Ovary (tissue), 10 donors: Measurements from ENCODE around the gene RYR3. TPM values are rescaled to one million over a fixed set of nuclear protein-coding genes. Genes with fewer than 3 reads are reported as not detected.
A peak's percentile ranks its signal among the peaks of the same experiment; 100 is the strongest.

Experiments
- DNase-seq, 5 donors: peaks; one replicate each; pipeline ENCODE4 v3.0.0-alpha.2; 2019 to 2020
- H3K27ac ChIP-seq, 2 donors: fragments of 200-600 bp; one replicate each; pipeline versions ENCODE4 v1.5.1 to v1.8.0; 2019 to 2022
- H3K27me3 ChIP-seq: fragments of 200-600 bp; one replicate; pipeline ENCODE4 v1.8.0; 2022
- H3K36me3 ChIP-seq: fragments of 200-600 bp; sonication (generic); one replicate; pipeline ENCODE4 v1.5.1; 2019
- H3K4me1 ChIP-seq: one replicate; pipeline ENCODE4 v1.8.1; 2013; ENCODE audit warnings: mild to moderate bottlenecking, moderate library complexity; ENCODE audit not compliant: insufficient read depth
- H3K4me3 ChIP-seq: fragments of 200-600 bp; sonication (generic); one replicate; pipeline ENCODE4 v1.5.1; 2017
- H3K9me3 ChIP-seq, 2 donors: fragments of 200-600 bp in 1 of 2; sonication (generic) in 1 of 2; one replicate each; pipeline versions ENCODE4 v1.5.1 to v1.8.1; 2013 to 2019; ENCODE audit warnings: mild to moderate bottlenecking in 1 of 2, moderate library complexity in 1 of 2
- EP300 ChIP-seq: sonication (generic); formaldehyde crosslinking; IDR thresholded peaks from one replicate; pipeline ENCODE4 v1.6.1; 2017; ENCODE audit warnings: antibody characterized with exemption
- POLR2A ChIP-seq: fragments of 450-650 bp; IDR thresholded peaks from one replicate; pipeline ENCODE4 v1.6.1; 2017; ENCODE audit warnings: antibody characterized with exemption, mild to moderate bottlenecking, moderate library complexity
- WGBS, 3 donors: extraction: QIAGEN DNeasy Blood & Tissue Kit in 1 of 3; methylation state at CpG; one replicate each; pipeline versions ENCODE4 v1.1.5 to v1.1.7; 2013 to 2017; 5-methylcytosine and 5-hydroxymethylcytosine counted together
- intact Hi-C, 4 donors: fragments of 100-400 bp; cut with DNase I; formaldehyde crosslinking; loops; one replicate each; pipeline versions ENCODE4 v1.11.0 to v1.15.1; 2022 to 2023
- long read RNA-seq, 3 donors: library from polyadenylated mRNA in 2 of 3; unstranded in 2 of 3; transcript quantifications; one replicate each; pipeline ENCODE4 v2.0.0 and lab custom pipeline, GENCODE V29; 2021 to 2026
- polyA plus RNA-seq, 2 donors: library from polyadenylated mRNA; stranded (reverse); fragments of 200-250 nt in 1 of 2; fragments of 350-450 nt in 1 of 2; fragmentation: Illumina TruSeq in 1 of 2; extraction: RNeasy Lipid Tissue Mini Kit (QIAGEN cat#74804) in 1 of 2; gene quantifications; one replicate each; pipeline ENCODE4 v1.2.3, GENCODE V29; 2013 to 2014
- total RNA-seq, 7 donors: library from RNA; depleted of rRNA in 2 of 7; stranded (reverse); fragments of >200 nt in 2 of 7; fragmentation: NEBNext Ultra II Directional in 3 of 7; extraction: Animal tissue kit (Norgen Biotek cat#: 25700) in 3 of 7; gene quantifications; one replicate each; pipeline versions ENCODE4 v1.1.0 to v1.2.4, GENCODE V29; 2016 to 2023
- TF ChIP-seq, protein P1 (sequence below), 3 donors: fragments of 450-650 bp in 2 of 3; fragments of 200-600 bp in 1 of 3; IDR thresholded peaks; one replicate each; pipeline versions ENCODE4 v1.5.1 to v1.8.0; 2016 to 2022; ENCODE audit warnings: antibody characterized with exemption in 3 of 3, mild to moderate bottlenecking in 1 of 3
- donor health status: DM: no; HTN: no; CAD: no; lungs with moderate emphysema.
- donor health status: DM: no; HTN: no; CAD: no.
- donor health status: Bipolar disorder and iron deficiency.
- donor health status: DM: yes; HTN: yes; CAD: no.
- donor health status: DM: no; HTN: no; CAD: no.
- donor health status: DM: yes; HTN: yes; CAD: no.

RYR3 gene
- total RNA-seq (1 to 10 TPM in 3 of 7 donors, under 1 TPM in 4; 0.52 to 6.0 (median 0.96) TPM), polyA plus RNA-seq (1 to 10 TPM in 1 of 2 donors, under 1 TPM in 1; 0.79 to 5.8 TPM)
- long read RNA-seq, donor 1, partial matches to known transcripts: 0 of 1 reads
- long read RNA-seq, donor 1, other reads (novel, unspliced or antisense): 1 of 1 reads
- long read RNA-seq, donor 2: 0 reads
- long read RNA-seq, donor 3, partial matches to known transcripts: 0 of 2 reads
- long read RNA-seq, donor 3, other reads (novel, unspliced or antisense): 1 of 2 reads

DNA sequence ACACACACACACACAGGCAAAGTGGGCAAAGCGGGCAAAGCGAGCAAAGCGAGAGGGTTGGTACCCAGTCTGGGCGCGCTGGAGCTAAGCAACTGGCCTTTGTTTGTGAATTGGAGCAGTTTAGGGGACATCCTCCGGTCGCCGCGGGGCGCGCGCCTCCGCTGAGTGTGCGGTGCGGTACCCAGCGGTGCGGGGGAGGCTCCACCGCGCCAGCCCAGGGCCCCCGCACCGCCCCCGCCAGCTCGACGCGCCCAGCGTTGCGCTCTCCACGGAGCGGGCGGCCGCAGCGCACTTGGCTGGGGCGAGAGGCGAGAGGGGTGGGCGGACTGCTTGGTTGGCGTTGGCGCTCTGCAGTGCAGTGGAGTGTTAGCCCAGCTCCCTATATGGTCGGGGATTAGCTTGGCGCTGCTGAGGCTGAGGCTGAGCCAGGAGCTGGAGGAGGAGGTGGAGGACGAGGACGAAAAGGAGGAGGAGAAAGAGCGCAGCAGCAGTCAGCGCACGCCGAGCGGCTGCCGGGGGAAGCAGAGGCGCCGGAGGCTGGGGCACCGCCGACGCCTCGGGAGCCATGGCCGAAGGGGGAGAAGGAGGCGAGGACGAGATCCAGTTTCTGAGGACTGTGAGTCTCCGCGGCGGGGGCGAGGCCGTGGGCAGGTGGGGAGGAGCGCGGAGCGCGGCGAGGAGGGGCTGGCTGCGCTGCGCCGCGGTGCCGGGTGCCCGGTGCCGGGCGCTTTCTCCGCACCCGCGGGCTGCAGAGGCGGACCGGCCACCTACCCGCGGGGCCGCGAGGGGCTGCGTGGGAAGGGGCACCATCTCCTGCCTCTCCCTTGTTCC is at the start of gene RYR3:
Gene RYR3 (plus strand): TSS at position 487 of the 831 bp plus-strand sequence. CDS start 79 bp downstream, at position 566.
- no peaks in the 10 kb centered on the region for H3K27me3 ChIP-seq
- intact Hi-C loops: loop anchor here in 2 of 4 donors (10.0 kb wide), 2 partner anchors 154 to 384 kb away; no protein-coding TSS in a partner anchor
- DNase-seq: no peak

DNA sequence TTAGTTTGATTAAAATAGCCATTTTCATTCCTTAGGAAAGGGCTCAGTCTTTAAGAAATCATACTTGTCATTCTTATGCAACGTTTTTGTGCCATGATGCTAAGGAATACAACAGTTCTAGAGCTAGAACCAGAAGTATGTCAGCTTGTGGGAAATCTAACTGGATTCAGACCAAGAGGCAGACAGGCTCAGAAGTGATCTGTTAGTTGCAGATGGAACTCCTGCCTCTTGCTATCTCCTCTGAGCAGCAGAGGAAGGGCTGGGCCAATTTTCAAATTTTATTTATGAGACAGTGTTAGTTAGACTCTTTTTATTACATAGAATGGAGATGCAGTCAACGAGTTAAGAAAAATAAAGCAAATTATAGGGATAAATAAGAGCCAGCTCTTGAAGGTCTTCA is 48.5 kb upstream of the RYR3 start:
- no peak overlapping the region for H3K4me3 ChIP-seq
- H3K27me3 ChIP-seq: no peaks in the 10 kb centered on the region
- no peak overlapping the region for H3K27ac ChIP-seq
- no peaks in the 10 kb centered on the region for H3K36me3 ChIP-seq
- no peak for TF ChIP-seq EP300
- no peak for TF ChIP-seq POLR2A
- TF ChIP-seq, protein P1, sequence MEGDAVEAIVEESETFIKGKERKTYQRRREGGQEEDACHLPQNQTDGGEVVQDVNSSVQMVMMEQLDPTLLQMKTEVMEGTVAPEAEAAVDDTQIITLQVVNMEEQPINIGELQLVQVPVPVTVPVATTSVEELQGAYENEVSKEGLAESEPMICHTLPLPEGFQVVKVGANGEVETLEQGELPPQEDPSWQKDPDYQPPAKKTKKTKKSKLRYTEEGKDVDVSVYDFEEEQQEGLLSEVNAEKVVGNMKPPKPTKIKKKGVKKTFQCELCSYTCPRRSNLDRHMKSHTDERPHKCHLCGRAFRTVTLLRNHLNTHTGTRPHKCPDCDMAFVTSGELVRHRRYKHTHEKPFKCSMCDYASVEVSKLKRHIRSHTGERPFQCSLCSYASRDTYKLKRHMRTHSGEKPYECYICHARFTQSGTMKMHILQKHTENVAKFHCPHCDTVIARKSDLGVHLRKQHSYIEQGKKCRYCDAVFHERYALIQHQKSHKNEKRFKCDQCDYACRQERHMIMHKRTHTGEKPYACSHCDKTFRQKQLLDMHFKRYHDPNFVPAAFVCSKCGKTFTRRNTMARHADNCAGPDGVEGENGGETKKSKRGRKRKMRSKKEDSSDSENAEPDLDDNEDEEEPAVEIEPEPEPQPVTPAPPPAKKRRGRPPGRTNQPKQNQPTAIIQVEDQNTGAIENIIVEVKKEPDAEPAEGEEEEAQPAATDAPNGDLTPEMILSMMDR (IDR thresholded peaks at IDR 0.05): no peak
- WGBS, 3 donors: 34 to 42% (median 41%) methylated on average over 2 of the region's 2 CpGs
- H3K4me1 ChIP-seq: no peaks in the 10 kb centered on the region
- intact Hi-C loops: no loop called here
- DNase-seq: no peak
- no peaks in the 10 kb centered on the region for H3K9me3 ChIP-seq

More for the DNA sequence above, at the start of gene RYR3:
- TF ChIP-seq POLR2A (no peak), EP300 (no peak)
- TF ChIP-seq, protein P1 (IDR thresholded peaks at IDR 0.05): no peak
- no peaks in the 10 kb centered on the region for H3K9me3 ChIP-seq
- WGBS, 3 donors: 0 to 1% (median 1%) methylated on average over 37 to 84 of the region's 84 CpGs
- peaks cover 5% of the 10 kb centered on the region for H3K4me1 ChIP-seq
- H3K36me3 ChIP-seq: no peaks in the 10 kb centered on the region
- H3K27ac ChIP-seq: no peak within 1 kb of the TSS
- H3K4me3 ChIP-seq: peak within 1 kb of the TSS; percentile 43

DNA sequence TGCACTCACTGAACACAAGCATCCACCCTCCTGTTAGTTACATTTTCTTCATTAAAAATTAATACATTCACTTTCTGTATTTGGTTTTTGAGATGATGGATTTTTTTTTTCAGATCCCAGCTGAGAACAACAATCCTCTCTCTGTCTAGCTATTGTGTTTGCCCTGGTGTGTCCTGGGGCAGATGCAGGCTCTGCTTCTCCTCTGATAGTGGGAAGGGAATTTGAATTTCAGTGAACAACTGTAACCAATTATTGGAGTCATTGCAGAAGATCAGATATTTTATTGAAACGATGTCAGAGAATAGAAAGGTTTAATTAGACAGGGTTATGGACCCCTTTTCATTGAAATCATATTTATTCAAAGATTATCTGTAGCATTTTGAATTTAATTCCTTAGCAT is 33.1 kb upstream of the RYR3 start:
- H3K9me3 ChIP-seq: no peaks in the 10 kb centered on the region
- H3K27ac ChIP-seq: no peak overlapping the region
- intact Hi-C loops: no loop called here
- 43 to 58% (median 46%) methylated on average over 1 of the region's 1 CpG for WGBS, 3 donors
- no peaks in the 10 kb centered on the region for H3K4me1 ChIP-seq
- no peak for DNase-seq
- TF ChIP-seq, protein P1 (IDR thresholded peaks at IDR 0.05): no peak
- TF ChIP-seq POLR2A (no peak), EP300 (no peak)
- H3K36me3 ChIP-seq: no peaks in the 10 kb centered on the region
- H3K27me3 ChIP-seq: no peaks in the 10 kb centered on the region
- no peak overlapping the region for H3K4me3 ChIP-seq

DNA sequence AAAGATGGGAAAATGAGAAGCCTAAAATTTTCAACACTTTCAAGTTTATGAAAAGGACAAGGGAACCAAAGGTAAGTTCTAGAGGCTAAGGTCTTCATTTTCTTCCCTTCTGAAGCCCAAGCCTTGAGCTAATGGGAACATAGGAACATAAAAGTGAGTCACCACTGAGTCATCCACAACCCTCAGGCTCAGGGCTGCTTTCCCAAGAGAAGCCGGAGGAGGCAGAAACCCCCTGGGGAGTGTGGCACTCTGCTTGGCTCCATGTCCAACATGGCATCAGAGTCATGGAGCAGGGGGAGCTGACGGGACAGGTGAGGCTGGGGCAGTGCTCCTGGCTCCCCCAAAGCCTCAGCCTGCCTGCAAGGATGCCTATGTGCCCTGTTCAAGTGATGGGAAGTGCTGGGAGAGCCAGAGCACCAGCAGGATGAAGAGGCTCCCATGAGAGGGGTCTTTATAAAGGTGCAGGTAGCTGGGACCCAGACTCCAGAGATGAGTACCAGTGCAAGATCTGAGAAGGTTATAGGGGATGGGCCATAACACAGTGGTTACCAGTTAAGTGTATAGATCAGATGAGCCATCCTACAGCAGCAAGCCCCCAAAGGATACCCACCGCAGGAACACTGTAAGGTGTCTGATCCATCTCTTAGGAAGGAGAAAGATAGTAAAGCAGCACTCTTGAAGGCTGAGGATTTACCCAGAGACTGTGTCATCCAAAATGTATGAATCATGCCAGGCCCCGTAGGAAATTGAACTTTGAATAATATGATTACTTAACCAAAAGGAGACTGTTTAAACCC is 31.8 kb upstream of the RYR3 start:
- DNase-seq: no peak
- H3K4me1 ChIP-seq: no peaks in the 10 kb centered on the region
- TF ChIP-seq, protein P1 (IDR thresholded peaks at IDR 0.05): no peak
- TF ChIP-seq EP300: no peak
- no peak for TF ChIP-seq POLR2A
- no peaks in the 10 kb centered on the region for H3K36me3 ChIP-seq
- H3K4me3 ChIP-seq: no peak overlapping the region
- H3K9me3 ChIP-seq: no peaks in the 10 kb centered on the region
- H3K27me3 ChIP-seq: no peaks in the 10 kb centered on the region
- H3K27ac ChIP-seq: no peak overlapping the region
- 40 to 58% (median 53%) methylated on average over 4 of the region's 4 CpGs for WGBS, 3 donors
- intact Hi-C loops: no loop called here
